Tibial nerve (tissue), 4 donors: ENCODE results near the gene WARS2.

Experiments used
- EP300 ChIP-seq, 2 donors: sonication (generic); formaldehyde crosslinking; IDR thresholded peaks; one replicate each; pipeline ENCODE4 v1.6.1; 2017; ENCODE audit warnings: antibody characterized with exemption in 2 of 2, mild to moderate bottlenecking in 1 of 2
- POLR2A ChIP-seq, 2 donors: fragments of 450-650 bp; IDR thresholded peaks; one replicate each; pipeline ENCODE4 v1.6.1; 2017; ENCODE audit warnings: antibody characterized with exemption in 2 of 2, mild to moderate bottlenecking in 2 of 2, moderate library complexity in 2 of 2
- TF ChIP-seq, protein P1 (sequence below), 5 experiments: fragments of 200-600 bp in 3 of 5; fragments of 450-650 bp in 2 of 5; sonication (generic) in 3 of 5; IDR thresholded peaks; one replicate each; pipeline ENCODE4 v1.5.1; 2016 to 2019; ENCODE audit warnings: antibody characterized with exemption in 5 of 5, mild to moderate bottlenecking in 3 of 5, moderate library complexity in 2 of 5

GRCh38 chr1:119187416-119187815 lies 47.0 kb upstream of the WARS2 start:
- TF ChIP-seq, protein P1, sequence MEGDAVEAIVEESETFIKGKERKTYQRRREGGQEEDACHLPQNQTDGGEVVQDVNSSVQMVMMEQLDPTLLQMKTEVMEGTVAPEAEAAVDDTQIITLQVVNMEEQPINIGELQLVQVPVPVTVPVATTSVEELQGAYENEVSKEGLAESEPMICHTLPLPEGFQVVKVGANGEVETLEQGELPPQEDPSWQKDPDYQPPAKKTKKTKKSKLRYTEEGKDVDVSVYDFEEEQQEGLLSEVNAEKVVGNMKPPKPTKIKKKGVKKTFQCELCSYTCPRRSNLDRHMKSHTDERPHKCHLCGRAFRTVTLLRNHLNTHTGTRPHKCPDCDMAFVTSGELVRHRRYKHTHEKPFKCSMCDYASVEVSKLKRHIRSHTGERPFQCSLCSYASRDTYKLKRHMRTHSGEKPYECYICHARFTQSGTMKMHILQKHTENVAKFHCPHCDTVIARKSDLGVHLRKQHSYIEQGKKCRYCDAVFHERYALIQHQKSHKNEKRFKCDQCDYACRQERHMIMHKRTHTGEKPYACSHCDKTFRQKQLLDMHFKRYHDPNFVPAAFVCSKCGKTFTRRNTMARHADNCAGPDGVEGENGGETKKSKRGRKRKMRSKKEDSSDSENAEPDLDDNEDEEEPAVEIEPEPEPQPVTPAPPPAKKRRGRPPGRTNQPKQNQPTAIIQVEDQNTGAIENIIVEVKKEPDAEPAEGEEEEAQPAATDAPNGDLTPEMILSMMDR (IDR thresholded peaks at IDR 0.05) = no peak
- TF ChIP-seq EP300 (IDR thresholded peaks at IDR 0.05) = no peak
- no peak for TF ChIP-seq POLR2A (IDR thresholded peaks at IDR 0.05)
